H1 (cell line): Measurements from ENCODE around the gene SLC8B1. TPM values are rescaled to one million over a fixed set of nuclear protein-coding genes. Genes with fewer than 3 reads are reported as not detected.

Source experiments
- CTCF ChIA-PET: fragments of 300-600 bp; sonication (Branson Sonifier 250); formaldehyde crosslinking; loops from one replicate; lab custom pipeline; 2021; ENCODE audit not compliant: partially characterized antibody; lab: Charles Lee
- POLR2A ChIA-PET: fragments of 300-600 bp; sonication (Branson Sonifier 250); formaldehyde crosslinking; loops from one replicate; lab custom pipeline; 2021; ENCODE audit warnings: inconsistent platforms; ENCODE audit not compliant: partially characterized antibody; lab: Charles Lee
- DNase-seq, 2 experiments: peaks; one replicate each; pipeline versions ENCODE4 v3.0.0 to v3.0.0-alpha.2; 2010 to 2022; ENCODE audit warnings: low spot score in 2 of 2, low read depth in 1 of 2, mixed read lengths in 1 of 2
- FAIRE-seq: peaks from 2 replicates; lab custom pipeline; 2011; peaks lifted over from hg19 to GRCh38; lab: Jason Lieb, UNC
- H2AFZ ChIP-seq: 2 replicates; pipeline ENCODE4 v1.8.1; 2012; ENCODE audit warnings: low read length, inconsistent platforms
- H2AK5ac ChIP-seq: 2 replicates; pipeline ENCODE4 v1.6.1; 2013; ENCODE audit warnings: low read depth, low read length
- H2BK120ac ChIP-seq: replicated peaks from 2 replicates; pipeline ENCODE3; 2013; ENCODE audit warnings: low read depth, low read length, inconsistent platforms
- H2BK12ac ChIP-seq: 2 replicates; pipeline ENCODE4 v1.6.1; 2013; ENCODE audit warnings: low read depth, low read length
- H2BK15ac ChIP-seq: 2 replicates; pipeline ENCODE4 v1.6.1; 2013; ENCODE audit warnings: low read length
- H2BK20ac ChIP-seq: 2 replicates; pipeline ENCODE4 v1.6.1; 2013; ENCODE audit warnings: low read length
- H2BK5ac ChIP-seq: 2 replicates; pipeline ENCODE4 v1.6.1; 2013; ENCODE audit warnings: low read depth, low read length
- H3K14ac ChIP-seq: 2 replicates; pipeline ENCODE4 v1.6.1; 2013; ENCODE audit warnings: inconsistent platforms; ENCODE audit not compliant: insufficient read length
- H3K18ac ChIP-seq: 2 replicates; pipeline ENCODE4 v1.6.1; 2013; ENCODE audit warnings: low read length; ENCODE audit errors: extremely low read depth
- H3K23ac ChIP-seq: 2 replicates; pipeline ENCODE4 v1.6.1; 2013; ENCODE audit warnings: inconsistent platforms; ENCODE audit not compliant: insufficient read length
- H3K23me2 ChIP-seq: 2 replicates; pipeline ENCODE4 v1.6.1; 2013; ENCODE audit warnings: low read depth, low read length
- H3K27ac ChIP-seq: 2 replicates; pipeline ENCODE4 v1.6.1; 2011; ENCODE audit warnings: low read depth, low read length, inconsistent platforms
- H3K27me3 ChIP-seq, 4 experiments: replicated peaks in 1 of 4; 1 replicate in 1 of 4; 2 replicates in 3 of 4; pipeline versions ENCODE4 v1.6.1 to v1.8.1; 2011 to 2013; ENCODE audit warnings: low read length in 3 of 4, mild to moderate bottlenecking in 3 of 4, inconsistent platforms in 2 of 4, mixed read lengths in 2 of 4, moderate library complexity in 1 of 4; ENCODE audit not compliant: control insufficient read depth in 3 of 4, insufficient read depth in 3 of 4; ENCODE audit errors: extremely low read depth in 1 of 4
- H3K36me3 ChIP-seq, 4 experiments: 2 replicates each; pipeline versions ENCODE4 v1.6.1 to v1.8.1; 2011 to 2013; ENCODE audit warnings: mild to moderate bottlenecking in 4 of 4, low read length in 3 of 4, moderate library complexity in 2 of 4, control low read depth in 1 of 4, inconsistent platforms in 1 of 4; ENCODE audit not compliant: insufficient read depth in 4 of 4, control insufficient read depth in 2 of 4
- H3K4ac ChIP-seq: replicated peaks from 2 replicates; pipeline ENCODE3; 2013; ENCODE audit warnings: low read length, low read depth, mixed read lengths, inconsistent platforms; ENCODE audit not compliant: insufficient read length
- H3K4me1 ChIP-seq, 4 experiments: replicated peaks in 1 of 4; 1 replicate in 1 of 4; 2 replicates in 3 of 4; pipeline versions ENCODE4 v1.6.1 to v1.8.1; 2011 to 2013; ENCODE audit warnings: low read length in 3 of 4, inconsistent platforms in 2 of 4, mixed read lengths in 1 of 4; ENCODE audit not compliant: insufficient read depth in 4 of 4, control insufficient read depth in 3 of 4
- H3K4me2 ChIP-seq, 2 experiments: 2 replicates each; pipeline versions ENCODE4 v1.6.1 to v1.8.1; 2011 to 2013; ENCODE audit warnings: low read depth in 2 of 2, low read length in 2 of 2, control low read depth in 1 of 2, inconsistent platforms in 1 of 2, mild to moderate bottlenecking in 1 of 2; ENCODE audit not compliant: insufficient read depth in 1 of 2
- H3K4me3 ChIP-seq, 4 experiments: fragments of 200-600, 300-600 bp in 1 of 4; sonication (generic), shearing (Covaris generic), sonication (Bioruptor Twin) in 1 of 4; 2 replicates each; pipeline versions ENCODE4 v1.5.1 to v1.8.1; 2011 to 2016; ENCODE audit warnings: low read length in 4 of 4, low read depth in 3 of 4, control low read depth in 2 of 4, inconsistent platforms in 2 of 4, mild to moderate bottlenecking in 2 of 4, mixed read lengths in 1 of 4, moderate library complexity in 1 of 4; ENCODE audit not compliant: insufficient read depth in 2 of 4; ENCODE audit errors: extremely low read depth in 1 of 4
- H3K56ac ChIP-seq: replicated peaks from 2 replicates; pipeline ENCODE3; 2013; ENCODE audit warnings: low read depth, mild to moderate bottlenecking, mixed read lengths, low read length, inconsistent platforms; ENCODE audit not compliant: insufficient read length
- H3K79me1 ChIP-seq: 2 replicates; pipeline ENCODE4 v1.6.1; 2013; ENCODE audit warnings: low read depth, low read length, control low read depth
- H3K79me2 ChIP-seq, 2 experiments: 2 replicates each; pipeline versions ENCODE4 v1.6.1 to v1.8.1; 2012 to 2013; ENCODE audit warnings: low read length in 2 of 2, mild to moderate bottlenecking in 2 of 2, inconsistent platforms in 1 of 2; ENCODE audit not compliant: insufficient read depth in 2 of 2, control insufficient read depth in 1 of 2
- H3K9ac ChIP-seq, 4 experiments: replicated peaks in 1 of 4; 1 replicate in 1 of 4; 2 replicates in 3 of 4; pipeline versions ENCODE4 v1.6.1 to v1.8.1; 2011 to 2013; ENCODE audit warnings: low read depth in 3 of 4, low read length in 3 of 4, control low read depth in 2 of 4, mild to moderate bottlenecking in 2 of 4, moderate library complexity in 2 of 4, inconsistent platforms in 1 of 4; ENCODE audit errors: extremely low read depth in 1 of 4
- H3K9me3 ChIP-seq, 2 experiments: 2 replicates each; pipeline versions ENCODE4 v1.6.1 to v1.8.1; 2012 to 2013; ENCODE audit warnings: mild to moderate bottlenecking in 2 of 2, moderate library complexity in 2 of 2, control low read depth in 1 of 2, inconsistent platforms in 1 of 2, low read depth in 1 of 2, low read length in 1 of 2, mixed read lengths in 1 of 2; ENCODE audit not compliant: insufficient read depth in 2 of 2
- H4K20me1 ChIP-seq, 2 experiments: replicated peaks in 1 of 2; 2 replicates each; pipeline versions ENCODE3 to v1.8.1; 2011 to 2013; ENCODE audit warnings: inconsistent platforms in 2 of 2, low read length in 2 of 2, mild to moderate bottlenecking in 1 of 2; ENCODE audit not compliant: insufficient read depth in 2 of 2, control insufficient read depth in 1 of 2
- H4K5ac ChIP-seq: 2 replicates; pipeline ENCODE4 v1.6.1; 2013; ENCODE audit warnings: low read length, low read depth, mixed read lengths, inconsistent platforms; ENCODE audit not compliant: insufficient read length
- H4K8ac ChIP-seq: 2 replicates; pipeline ENCODE4 v1.8.0; 2013; ENCODE audit warnings: mild to moderate bottlenecking, moderate library complexity, low read length, inconsistent platforms; ENCODE audit not compliant: insufficient read depth; ENCODE audit errors: extremely low read depth
- H4K91ac ChIP-seq: replicated peaks from 2 replicates; pipeline ENCODE3; 2013; ENCODE audit warnings: low read length, mixed read lengths, inconsistent platforms; ENCODE audit not compliant: insufficient read length
- HDAC2 ChIP-seq, 2 experiments: fragments of 300-600 bp in 1 of 2; sonication (generic) in 1 of 2; IDR thresholded peaks; 2 replicates each; pipeline ENCODE4 v1.6.1; 2011 to 2012; ENCODE audit warnings: low read depth in 2 of 2, low read length in 2 of 2, mild to moderate bottlenecking in 2 of 2, moderate library complexity in 2 of 2, borderline replicate concordance in 1 of 2, inconsistent platforms in 1 of 2
- WGBS, 2 experiments: shearing (Covaris generic) in 1 of 2; methylation state at CpG; one replicate each; pipeline versions ENCODE4 v1.1.6 to v1.1.7; 2013 to 2015; ENCODE audit warnings: low lambda C conversion rate in 2 of 2, mixed read lengths in 2 of 2, inconsistent platforms in 1 of 2, low coverage in 1 of 2, missing lambda C conversion rate in 1 of 2; ENCODE audit not compliant: insufficient replicate concordance in 2 of 2, insufficient coverage in 1 of 2, insufficient read length in 1 of 2; ENCODE audit errors: extremely low coverage in 1 of 2, missing lambda C conversion rate in 1 of 2; 5-methylcytosine and 5-hydroxymethylcytosine counted together
- polyA plus RNA-seq, 7 experiments: library from polyadenylated mRNA; depleted of rRNA in 3 of 7; stranded (reverse) in 5 of 7; unstranded in 2 of 7; fragments of >200 nt in 5 of 7; fragments of 200-250 nt in 2 of 7; gene quantifications; 1 replicate in 5 of 7; 2 replicates in 1 of 7; 4 replicates in 1 of 7; pipeline versions ENCODE4 v1.2.1 to v1.2.3, GENCODE V29; 2011 to 2013; ENCODE audit warnings: missing spikeins in 2 of 7, mixed read lengths in 2 of 7
- total RNA-seq: library from RNA; stranded (reverse); fragmentation: NEBNext Ultra II Directional; extraction: Animal tissue kit (Norgen Biotek cat#: 25700); gene quantifications from 2 replicates; pipeline ENCODE4 v1.2.1, GENCODE V29; 2021

SLC8B1 gene
- total and polyA plus RNA-seq, 2 of the 8 experiments (the other 6 are each of a cell fraction or from before 2014, with no cell fraction given), result 11.2 to 19.1 TPM

GRCh38 chr12:113347892-113348291 is 13.0 kb upstream of the SLC8B1 start:
- no peak overlapping the region for H2BK12ac ChIP-seq
- no peak overlapping the region for H3K4me2 ChIP-seq
- H2BK15ac ChIP-seq, result no peak overlapping the region
- H4K5ac ChIP-seq, result no peak overlapping the region
- H3K4me1 ChIP-seq, result peaks cover 0 to 8% (median 5%) of the 10 kb centered on the region in 4 experiments; a peak in 5 of 7 replicates
- no peaks in the 10 kb centered on the region for H3K79me2 ChIP-seq
- no peak overlapping the region for H3K27ac ChIP-seq
- H3K14ac ChIP-seq, result no peak overlapping the region
- no peak overlapping the region for H3K9ac ChIP-seq
- DNase-seq, result no peak
- H3K18ac ChIP-seq, result no peak overlapping the region
- H3K9me3 ChIP-seq, result no peaks in the 10 kb centered on the region
- ChIA-PET POLR2A (interaction anchor here (0.6 to 2.5 kb wide), 3 partner anchors 8 to 193 kb away, joined by 3 to 8 read pairs (median 4); partner anchors contain the start of gene SLC8B1), CTCF (interaction anchor here (0.7 to 1.8 kb wide), 5 partner anchors 8 to 346 kb away, joined by 3 to 6 read pairs (median 3); no protein-coding TSS in a partner anchor)
- H4K8ac ChIP-seq, result no peak overlapping the region
- no peaks in the 10 kb centered on the region for H3K23me2 ChIP-seq
- no peak for TF ChIP-seq HDAC2 (IDR thresholded peaks at IDR 0.05; ENCODE audit: borderline replicate concordance in 1 of 2, low read depth in 2 of 2, low read length in 2 of 2)
- H2AK5ac ChIP-seq, result no peak overlapping the region
- FAIRE-seq, result no peak
- H4K91ac ChIP-seq, result no peak overlapping the region
- no peaks in the 10 kb centered on the region for H3K36me3 ChIP-seq
- no peak overlapping the region for H2AFZ ChIP-seq
- no peak overlapping the region for H2BK5ac ChIP-seq
- H4K20me1 ChIP-seq, result no peaks in the 10 kb centered on the region
- H3K56ac ChIP-seq, result no peak overlapping the region
- no peak overlapping the region for H2BK120ac ChIP-seq
- no peak overlapping the region for H3K23ac ChIP-seq
- no peaks in the 10 kb centered on the region for H3K79me1 ChIP-seq
- no peak overlapping the region for H2BK20ac ChIP-seq
- no peak overlapping the region for H3K4ac ChIP-seq
- H3K27me3 ChIP-seq, result no peaks in the 10 kb centered on the region
- WGBS, 2 experiments, result 81% methylated on average over 2 of the region's 2 CpGs; no CpG with 5 or more reads in 1 of the 2 experiments
- H3K4me3 ChIP-seq, result no peak overlapping the region
